GM23338 (cell line): ENCODE data around the gene CPT1A. TPM values are rescaled to one million over a fixed set of nuclear protein-coding genes. Genes with fewer than 3 reads are reported as not detected.

ENCODE experiments used
- ATAC-seq: fragments of 200-7000 bp; cut with Tn5 transposase; 3 replicates; pipeline ENCODE4 v1.9.1; 2020
- DNase-seq: peaks from one replicate; pipeline ENCODE4 v3.0.0-alpha.2; 2015; ENCODE audit warnings: low spot score
- H2AFZ ChIP-seq: fragments of 200-600 bp; sonication (generic); 2 replicates; pipeline ENCODE4 v1.8.0; 2016; ENCODE audit warnings: antibody characterized with exemption, mild to moderate bottlenecking, moderate library complexity
- H3F3A ChIP-seq: fragments of 200-600 bp; sonication (generic); replicated peaks from 2 replicates; pipeline ENCODE4 v1.8.0; 2017; ENCODE audit warnings: antibody characterized with exemption, mixed run types, low read depth
- H3K27ac ChIP-seq: fragments of 200-600 bp; sonication (generic); 2 replicates; pipeline ENCODE4 v1.6.1; 2016; ENCODE audit warnings: low read depth
- H3K27me3 ChIP-seq: fragments of 200-600 bp; sonication (generic); 2 replicates; pipeline ENCODE4 v1.8.0; 2016; ENCODE audit warnings: mild to moderate bottlenecking, mixed run types, moderate library complexity; ENCODE audit not compliant: insufficient read depth
- H3K36me3 ChIP-seq: fragments of 200-600 bp; sonication (generic); 2 replicates; pipeline ENCODE4 v1.8.0; 2016; ENCODE audit warnings: mild to moderate bottlenecking; ENCODE audit not compliant: insufficient read depth
- H3K4me1 ChIP-seq: fragments of 200-600 bp; sonication (generic); 2 replicates; pipeline ENCODE4 v1.8.0; 2016; ENCODE audit warnings: mild to moderate bottlenecking, moderate library complexity; ENCODE audit not compliant: insufficient read depth
- H3K4me2 ChIP-seq: fragments of 200-600 bp; sonication (generic); 2 replicates; pipeline ENCODE4 v1.7.1; 2017; ENCODE audit warnings: mixed run types
- H3K4me3 ChIP-seq: fragments of 200-600 bp; sonication (generic); 2 replicates; pipeline ENCODE4 v1.6.1; 2016; ENCODE audit warnings: mixed run types
- H3K79me2 ChIP-seq: fragments of 200-600 bp; sonication (generic); replicated peaks from 2 replicates; pipeline ENCODE4 v1.8.0; 2017; ENCODE audit warnings: mild to moderate bottlenecking; ENCODE audit not compliant: insufficient read depth
- H3K9me2 ChIP-seq: fragments of 200-600 bp; sonication (generic); 2 replicates; pipeline ENCODE4 v1.8.0; 2017; ENCODE audit not compliant: insufficient read depth
- H4K20me1 ChIP-seq: fragments of 200-600 bp; sonication (generic); replicated peaks from 2 replicates; pipeline ENCODE4 v1.8.0; 2017; ENCODE audit warnings: mild to moderate bottlenecking; ENCODE audit not compliant: insufficient read depth
- H3K27ac Mint-ChIP-seq: 2 replicates; pipeline ENCODE4 v1.8.0; 2020; ENCODE audit warnings: inconsistent platforms, mild to moderate bottlenecking, moderate library complexity, mixed read lengths
- H3K27me3 Mint-ChIP-seq: 3 replicates; pipeline ENCODE4 v1.8.0; 2022; ENCODE audit warnings: low read depth, mild to moderate bottlenecking, moderate library complexity, mixed read lengths, inconsistent platforms; ENCODE audit not compliant: insufficient read depth, poor library complexity
- H3K36me3 Mint-ChIP-seq: 3 replicates; pipeline ENCODE4 v1.8.0; 2021; ENCODE audit warnings: low read depth, mild to moderate bottlenecking, inconsistent platforms, moderate library complexity, mixed read lengths
- H3K4me1 Mint-ChIP-seq: 3 replicates; pipeline ENCODE4 v1.8.0; 2020; ENCODE audit warnings: mild to moderate bottlenecking, inconsistent platforms, mixed read lengths
- H3K4me3 Mint-ChIP-seq: 3 replicates; pipeline ENCODE4 v1.8.0; 2021; ENCODE audit warnings: moderate library complexity, mild to moderate bottlenecking, inconsistent platforms, mixed read lengths
- H3K9me3 Mint-ChIP-seq: 3 replicates; pipeline ENCODE4 v1.8.0; 2020; ENCODE audit warnings: moderate library complexity, mild to moderate bottlenecking, inconsistent platforms, mixed read lengths
- CREB1 ChIP-seq: fragments of 250-450 bp; sonication (Bioruptor Pico); IDR thresholded peaks from 2 replicates; pipeline ENCODE4 v1.5.0; 2020; ENCODE audit warnings: low read depth, mild to moderate bottlenecking, moderate library complexity
- CTCF ChIP-seq, 2 experiments: fragments of 200-600 bp in 1 of 2; sonication (generic) in 1 of 2; conservative IDR thresholded peaks; 2 replicates each; pipeline versions ENCODE4 v1.5.1 to v1.6.1; 2016 to 2017; ENCODE audit warnings: antibody characterized with exemption in 2 of 2, low read depth in 2 of 2, mild to moderate bottlenecking in 2 of 2, moderate library complexity in 1 of 2
- ETS1 ChIP-seq: IDR thresholded peaks from 2 replicates; pipeline ENCODE4 v1.6.1; 2016; ENCODE audit warnings: antibody characterized with exemption
- EZH2 ChIP-seq: fragments of 200-600 bp; sonication (generic); IDR thresholded peaks from one replicate; pipeline ENCODE4 v1.8.0; 2017; ENCODE audit warnings: antibody characterized with exemption, mild to moderate bottlenecking, low read depth; ENCODE audit not compliant: unreplicated experiment
- EZH2phosphoT487 ChIP-seq: fragments of 200-600 bp; sonication (generic); IDR thresholded peaks from one replicate; pipeline ENCODE4 v1.8.1; 2018; ENCODE audit warnings: antibody characterized with exemption; ENCODE audit not compliant: unreplicated experiment
- JUNB ChIP-seq: IDR thresholded peaks from one replicate; pipeline ENCODE4 v1.6.1; 2016; ENCODE audit warnings: antibody characterized with exemption; ENCODE audit not compliant: unreplicated experiment
- NANOG ChIP-seq: IDR thresholded peaks from 2 replicates; pipeline ENCODE4 v1.6.1; 2016; ENCODE audit warnings: antibody characterized with exemption, borderline replicate concordance
- POLR2AphosphoS5 ChIP-seq: IDR thresholded peaks from 2 replicates; pipeline ENCODE4 v1.6.1; 2016; ENCODE audit warnings: antibody characterized with exemption, low read depth
- REST ChIP-seq: IDR thresholded peaks from one replicate; pipeline ENCODE4 v1.6.1; 2018; ENCODE audit warnings: antibody characterized with exemption; ENCODE audit not compliant: unreplicated experiment
- STAT1 ChIP-seq: IDR thresholded peaks from one replicate; pipeline ENCODE4 v1.6.1; 2016; ENCODE audit warnings: antibody characterized with exemption; ENCODE audit not compliant: unreplicated experiment
- ZNF114 ChIP-seq: fragments of 250-450 bp; sonication (Bioruptor Pico); IDR thresholded peaks from 2 replicates; pipeline ENCODE4 v1.5.0; 2020; ENCODE audit warnings: mild to moderate bottlenecking, moderate library complexity
- ZNF331 ChIP-seq: fragments of 250-450 bp; sonication (Bioruptor Pico); IDR thresholded peaks from 2 replicates; pipeline ENCODE4 v1.5.0; 2020; ENCODE audit warnings: low read depth, mild to moderate bottlenecking, moderate library complexity
- ZNF462 ChIP-seq: fragments of 250-450 bp; sonication (Bioruptor Pico); IDR thresholded peaks from 2 replicates; pipeline ENCODE4 v1.5.0; 2020; ENCODE audit warnings: mild to moderate bottlenecking, moderate library complexity
- polyA plus RNA-seq: library from polyadenylated mRNA; unstranded; fragments of >200 nt; fragmentation: Nextera tagmentation; extraction: Ambion mirVana; gene quantifications from 2 replicates; pipeline ENCODE4 v1.2.1, GENCODE V29; 2016
- total RNA-seq: library from RNA; depleted of rRNA; stranded (reverse); fragments of >200 nt; shearing (Covaris generic); gene quantifications from 2 replicates; pipeline ENCODE4 v1.2.3, GENCODE V29; 2014

CPT1A gene
- total and polyA plus RNA-seq, 2 experiments from 2014 or later: 2.6 to 9.5 TPM

- Histone ChIP-seq H3K4me1 (no peaks in the 10 kb centered on the region), H3K36me3 (no peaks in the 10 kb centered on the region), H3K4me2 (no peak overlapping the region), H3K9me2 (no peaks in the 10 kb centered on the region), H3K4me3 (no peak overlapping the region), H4K20me1 (no peaks in the 10 kb centered on the region), H3K27ac (no peak overlapping the region), H3K27me3 (no peaks in the 10 kb centered on the region), H2AFZ (no peak overlapping the region), H3F3A (no peaks in the 10 kb centered on the region), H3K79me2 (no peaks in the 10 kb centered on the region)
- DNase-seq (no peak), ATAC-seq (no peak)
- H3K36me3 Mint-ChIP-seq: no peaks in the 10 kb centered on the region
- H3K4me1 Mint-ChIP-seq: no peaks in the 10 kb centered on the region
- H3K4me3 Mint-ChIP-seq: no peak overlapping the region
- no peak for TF ChIP-seq JUNB
- TF ChIP-seq ETS1: no peak
- TF ChIP-seq ZNF114 (CRISPR knock-in tag): no peak
- TF ChIP-seq ZNF331 (CRISPR knock-in tag): no peak
- no peak for TF ChIP-seq STAT1
- TF ChIP-seq POLR2AphosphoS5: no peak
- TF ChIP-seq CREB1 (CRISPR knock-in tag): no peak
- no peak for TF ChIP-seq ZNF462 (CRISPR knock-in tag)
- no peak for TF ChIP-seq EZH2phosphoT487
- no peak for TF ChIP-seq CTCF (conservative IDR thresholded peaks at IDR 0.05; ENCODE audit: low read depth in 2 of 2)
- no peak for TF ChIP-seq EZH2
- TF ChIP-seq REST: no peak
- no peak for TF ChIP-seq NANOG
- H3K9me3 Mint-ChIP-seq: no peaks in the 10 kb centered on the region
- H3K27ac Mint-ChIP-seq: no peak overlapping the region
- peaks cover 10% of the 10 kb centered on the region for H3K27me3 Mint-ChIP-seq
These were observed 31.6 kb downstream of the CPT1A start for GRCh38 chr11:68810164-68810563.
